PC-3 (cell line): ENCODE results near the gene FAHD1. TPM values are rescaled to one million over a fixed set of nuclear protein-coding genes. Genes with fewer than 3 reads are reported as not detected.

ENCODE experiments used
- ATAC-seq: fragments of 200-7000 bp; cut with Tn5 transposase; 2 replicates; pipeline ENCODE4 v1.9.1; 2020; ENCODE audit warnings: mild to moderate bottlenecking, moderate library complexity
- BruUV-seq: library from RNA; stranded (reverse); fragments of 400-500 nt; replicated peaks from 2 replicates; lab custom pipeline; 2021; lab: Mats Ljungman, UMichigan
- CTCF ChIA-PET: fragments of 300-600 bp; sonication (Branson Sonifier 250); formaldehyde crosslinking; loops from one replicate; lab custom pipeline; 2022; ENCODE audit warnings: antibody characterized with exemption; lab: Charles Lee
- POLR2A ChIA-PET: fragments of 300-600 bp; sonication (Branson Sonifier 250); formaldehyde crosslinking; loops from one replicate; lab custom pipeline; 2022; ENCODE audit warnings: antibody characterized with exemption; ENCODE audit not compliant: unreplicated experiment; lab: Charles Lee
- DNase-seq: peaks from one replicate; pipeline ENCODE4 v3.0.0-alpha.2; 2015
- H2AFZ ChIP-seq: fragments of 300-600 bp; sonication (generic); 2 replicates; pipeline ENCODE4 v1.6.0; 2016; ENCODE audit warnings: antibody characterized with exemption, low read length
- H3F3A ChIP-seq: fragments of 300-600 bp; sonication (generic); one replicate; pipeline ENCODE4 v1.6.0; 2017; ENCODE audit warnings: antibody characterized with exemption, low read length, control low read depth, mild to moderate bottlenecking; ENCODE audit not compliant: unreplicated experiment
- H3K27ac ChIP-seq: fragments of 300-600 bp; sonication (generic); 2 replicates; pipeline ENCODE4 v1.5.1; 2016; ENCODE audit warnings: mild to moderate bottlenecking, low read length
- H3K27me3 ChIP-seq: fragments of 300-600 bp; sonication (generic); 2 replicates; pipeline ENCODE4 v1.6.1; 2016; ENCODE audit warnings: low read length, mixed read lengths
- H3K36me3 ChIP-seq: fragments of 300-600 bp; sonication (generic); 2 replicates; pipeline ENCODE4 v1.6.1; 2016; ENCODE audit warnings: low read depth, mixed run types, low read length, mixed read lengths
- H3K4me1 ChIP-seq: fragments of 300-600 bp; sonication (generic); 2 replicates; pipeline ENCODE4 v1.5.1; 2016; ENCODE audit warnings: low read length; ENCODE audit not compliant: insufficient read depth
- H3K4me2 ChIP-seq: fragments of 300-600 bp; sonication (generic); 2 replicates; pipeline ENCODE4 v1.6.0; 2016; ENCODE audit warnings: low read length
- H3K4me3 ChIP-seq: fragments of 300-600 bp; sonication (generic); 2 replicates; pipeline ENCODE4 v1.5.1; 2016; ENCODE audit warnings: mild to moderate bottlenecking, low read length, mixed read lengths
- H3K79me2 ChIP-seq: fragments of 300-600 bp; sonication (generic); 2 replicates; pipeline ENCODE4 v1.6.1; 2017; ENCODE audit warnings: low read length, mixed read lengths
- H3K9ac ChIP-seq: fragments of 300-600 bp; sonication (generic); 2 replicates; pipeline ENCODE4 v1.6.0; 2016; ENCODE audit warnings: mild to moderate bottlenecking, low read length
- H3K9me2 ChIP-seq: fragments of 300-600 bp; sonication (generic); replicated peaks from 2 replicates; pipeline ENCODE4 v1.6.1; 2016; ENCODE audit warnings: mixed run types, low read length, mixed read lengths
- H3K9me3 ChIP-seq: fragments of 300-600 bp; sonication (generic); 2 replicates; pipeline ENCODE4 v1.6.1; 2016; ENCODE audit warnings: low read length, mixed read lengths
- H4K20me1 ChIP-seq: fragments of 300-600 bp; sonication (generic); 2 replicates; pipeline ENCODE4 v1.6.1; 2016; ENCODE audit warnings: low read length, mixed read lengths
- EZH2 ChIP-seq: fragments of 300-600 bp; sonication (generic); IDR thresholded peaks from one replicate; pipeline ENCODE4 v1.6.1; 2017; ENCODE audit warnings: antibody characterized with exemption, mild to moderate bottlenecking, low read length; ENCODE audit not compliant: unreplicated experiment
- EZH2phosphoT487 ChIP-seq: fragments of 300-600 bp; sonication (generic); IDR thresholded peaks from 2 replicates; pipeline ENCODE4 v1.6.1; 2018; ENCODE audit warnings: mild to moderate bottlenecking, antibody characterized with exemption, low read length, borderline replicate concordance
- intact Hi-C: fragments of 100-400 bp; cut with micrococcal nuclease; formaldehyde crosslinking; loops from 2 replicates; pipeline ENCODE4 v1.9.0; 2023
- total RNA-seq: library from RNA; depleted of rRNA; stranded (reverse); fragments of >200 nt; gene quantifications from 2 replicates; pipeline ENCODE4 v1.2.3, GENCODE V29; 2014
- TF ChIP-seq, protein P1 (sequence below): fragments of 300-600 bp; sonication (generic); conservative IDR thresholded peaks from 2 replicates; pipeline ENCODE4 v1.5.1; 2017; ENCODE audit warnings: antibody characterized with exemption, low read depth, mild to moderate bottlenecking, low read length

FAHD1 gene
- total RNA-seq, 1 experiment from 2014 or later = 37.5 TPM

DNA sequence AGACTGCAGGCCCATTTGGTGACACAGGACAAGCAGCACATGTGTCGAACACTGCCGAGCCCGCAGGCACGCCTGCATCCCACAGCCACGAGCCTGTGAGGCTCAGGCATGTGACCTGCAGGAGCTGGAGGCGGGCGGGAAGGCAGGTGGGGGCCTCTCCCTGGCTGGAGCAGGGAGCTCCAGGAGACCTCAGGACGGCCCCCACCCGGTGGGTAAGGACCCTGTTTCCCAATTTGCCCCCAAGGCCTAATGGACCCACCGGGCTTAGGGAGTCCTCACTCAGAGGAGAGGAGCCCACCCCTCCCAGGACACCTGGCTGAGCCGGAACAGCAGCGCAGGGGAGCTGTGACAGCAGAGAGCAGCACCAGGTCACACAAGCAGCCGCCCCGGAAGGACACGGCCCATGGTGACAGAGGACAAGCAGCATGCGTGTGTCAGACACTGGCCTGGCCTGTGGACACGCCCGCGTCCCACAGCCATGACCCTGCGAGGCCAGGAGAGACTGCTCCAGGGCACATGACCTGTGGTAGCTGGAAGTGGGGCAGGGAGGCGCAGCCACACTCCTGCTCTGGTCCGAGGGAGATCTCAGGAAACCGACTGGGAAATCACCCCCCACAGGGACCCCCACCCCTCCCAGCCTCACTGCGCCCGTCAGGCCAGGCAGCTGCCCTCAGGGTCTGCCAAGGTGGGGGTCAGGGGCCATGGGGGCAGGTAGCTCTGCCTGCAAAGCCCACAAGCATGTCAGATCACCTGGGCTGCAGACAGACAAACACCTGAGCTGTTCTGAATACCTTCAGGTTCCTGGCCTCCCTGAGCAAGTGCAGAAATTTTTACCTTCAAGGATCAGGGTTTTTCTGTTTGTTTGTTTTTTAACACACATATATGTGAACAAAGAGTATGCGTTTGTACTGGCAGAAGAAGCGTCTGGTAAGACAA, 47.0 kb upstream of the FAHD1 start:
- intact Hi-C loops = no loop called here
- Histone ChIP-seq H3K9me3 (no peaks in the 10 kb centered on the region), H3K4me2 (no peak overlapping the region), H2AFZ (no peak overlapping the region), H3K27ac (no peak overlapping the region), H3K27me3 (no peaks in the 10 kb centered on the region), H3K36me3 (no peaks in the 10 kb centered on the region), H3K4me3 (no peak overlapping the region), H3K9ac (no peak overlapping the region), H3K4me1 (peaks cover 11% of the 10 kb centered on the region; the same call in 1 of the 2 replicates), H3K79me2 (peaks cover 38% of the 10 kb centered on the region), H3F3A (no peaks in the 10 kb centered on the region), H3K9me2 (no peaks in the 10 kb centered on the region), H4K20me1 (no peaks in the 10 kb centered on the region)
- ChIA-PET CTCF (no interaction called here), POLR2A (no interaction called here)
- no peak for ATAC-seq
- BruUV-seq = TSS peak; percentile 52
- TF ChIP-seq, protein P1, sequence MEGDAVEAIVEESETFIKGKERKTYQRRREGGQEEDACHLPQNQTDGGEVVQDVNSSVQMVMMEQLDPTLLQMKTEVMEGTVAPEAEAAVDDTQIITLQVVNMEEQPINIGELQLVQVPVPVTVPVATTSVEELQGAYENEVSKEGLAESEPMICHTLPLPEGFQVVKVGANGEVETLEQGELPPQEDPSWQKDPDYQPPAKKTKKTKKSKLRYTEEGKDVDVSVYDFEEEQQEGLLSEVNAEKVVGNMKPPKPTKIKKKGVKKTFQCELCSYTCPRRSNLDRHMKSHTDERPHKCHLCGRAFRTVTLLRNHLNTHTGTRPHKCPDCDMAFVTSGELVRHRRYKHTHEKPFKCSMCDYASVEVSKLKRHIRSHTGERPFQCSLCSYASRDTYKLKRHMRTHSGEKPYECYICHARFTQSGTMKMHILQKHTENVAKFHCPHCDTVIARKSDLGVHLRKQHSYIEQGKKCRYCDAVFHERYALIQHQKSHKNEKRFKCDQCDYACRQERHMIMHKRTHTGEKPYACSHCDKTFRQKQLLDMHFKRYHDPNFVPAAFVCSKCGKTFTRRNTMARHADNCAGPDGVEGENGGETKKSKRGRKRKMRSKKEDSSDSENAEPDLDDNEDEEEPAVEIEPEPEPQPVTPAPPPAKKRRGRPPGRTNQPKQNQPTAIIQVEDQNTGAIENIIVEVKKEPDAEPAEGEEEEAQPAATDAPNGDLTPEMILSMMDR = no peak
- TF ChIP-seq EZH2 (no peak), EZH2phosphoT487 (no peak)
- no peak for DNase-seq

DNA sequence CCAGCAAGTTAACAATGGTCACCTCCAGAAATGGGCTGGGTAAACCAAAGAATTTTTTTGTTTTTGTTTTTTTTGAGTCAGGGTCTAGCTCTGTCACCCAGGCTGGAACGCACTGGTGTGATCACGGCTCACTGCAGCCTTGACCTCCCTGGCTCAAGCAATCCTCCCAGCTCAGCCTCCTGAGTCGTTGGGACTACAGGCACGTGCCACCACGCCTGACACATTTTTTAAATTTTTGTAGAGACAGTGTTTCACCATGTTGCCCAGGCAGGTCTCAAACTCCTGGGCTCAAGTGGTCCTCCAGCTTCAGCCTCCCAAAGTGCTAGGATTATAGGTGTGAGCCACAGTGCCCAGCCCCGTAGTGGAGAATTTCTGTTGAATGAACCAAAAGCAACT, 46.3 kb upstream of the FAHD1 start:
- H3K9ac ChIP-seq = no peak overlapping the region
- POLR2A ChIA-PET = no interaction called here

DNA sequence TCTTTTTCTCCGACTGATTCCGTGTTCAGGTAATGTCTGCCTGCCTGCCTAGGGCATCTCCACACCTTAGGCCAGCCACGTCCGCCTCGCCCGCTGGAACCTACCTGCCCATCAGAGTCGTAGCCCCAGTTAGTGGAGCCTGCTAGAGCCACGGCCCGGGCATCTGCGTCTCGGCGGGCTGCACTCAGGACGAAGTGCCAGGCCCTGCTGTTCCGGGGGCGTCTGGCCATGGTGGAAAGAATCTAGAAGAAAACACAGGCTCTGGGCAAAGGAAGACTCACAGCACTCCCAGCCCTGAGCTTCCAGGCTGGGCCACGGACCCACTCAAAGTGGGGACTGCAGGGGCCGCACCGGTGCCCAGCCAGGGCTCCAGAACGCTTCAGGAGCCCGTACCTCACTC, 45.8 kb upstream of the FAHD1 start:
- peak overlapping the region; percentile 69; the same call in 1 of the 2 replicates for H3K9ac ChIP-seq
- peaks cover 45% of the 10 kb centered on the region for H3K79me2 ChIP-seq
- no peaks in the 10 kb centered on the region for H3F3A ChIP-seq
- DNase-seq (no peak), ATAC-seq (no peak)
- no peaks in the 10 kb centered on the region for H4K20me1 ChIP-seq
- ChIA-PET POLR2A (no interaction called here), CTCF (no interaction called here)
- H3K9me3 ChIP-seq = no peaks in the 10 kb centered on the region
- intact Hi-C loops = no loop called here
- no peak overlapping the region for H3K27ac ChIP-seq
- H3K4me3 ChIP-seq = peak overlapping the region; percentile 85
- H3K9me2 ChIP-seq = no peaks in the 10 kb centered on the region
- H3K36me3 ChIP-seq = no peaks in the 10 kb centered on the region
- no peak overlapping the region for H2AFZ ChIP-seq
- H3K4me1 ChIP-seq = peaks cover 11% of the 10 kb centered on the region; the same call in 1 of the 2 replicates
- no peaks in the 10 kb centered on the region for H3K27me3 ChIP-seq
- peak overlapping the region; percentile 93 for H3K4me2 ChIP-seq
- BruUV-seq = no TSS peak
- TF ChIP-seq EZH2phosphoT487 (no peak), EZH2 (no peak)
- TF ChIP-seq, protein P1 = no peak

More for the DNA sequence above, 46.3 kb upstream of the FAHD1 start:
- Histone ChIP-seq H4K20me1 (no peaks in the 10 kb centered on the region), H3F3A (no peaks in the 10 kb centered on the region), H3K27ac (no peak overlapping the region), H3K27me3 (no peaks in the 10 kb centered on the region), H3K79me2 (peaks cover 40% of the 10 kb centered on the region), H3K9me3 (no peaks in the 10 kb centered on the region), H3K9me2 (no peaks in the 10 kb centered on the region), H3K4me3 (peak overlapping the region; percentile 85; the same call in 1 of the 2 replicates), H3K4me2 (peak overlapping the region; percentile 93), H3K36me3 (no peaks in the 10 kb centered on the region), H3K4me1 (peaks cover 11% of the 10 kb centered on the region; the same call in 1 of the 2 replicates), H2AFZ (no peak overlapping the region)
- no TSS peak for BruUV-seq
- no peak for DNase-seq
- ATAC-seq = no peak
- intact Hi-C loops = no loop called here
- CTCF ChIA-PET = no interaction called here
- no peak for TF ChIP-seq EZH2phosphoT487
